GM23338 (cell line): Measurements from ENCODE around the gene COG7. TPM values are rescaled to one million over a fixed set of nuclear protein-coding genes. Genes with fewer than 3 reads are reported as not detected.

Source experiments
- ATAC-seq: fragments of 200-7000 bp; cut with Tn5 transposase; 3 replicates; pipeline ENCODE4 v1.9.1; 2020
- DNase-seq: peaks from one replicate; pipeline ENCODE4 v3.0.0-alpha.2; 2015; ENCODE audit warnings: low spot score
- H2AFZ ChIP-seq: fragments of 200-600 bp; sonication (generic); 2 replicates; pipeline ENCODE4 v1.8.0; 2016; ENCODE audit warnings: antibody characterized with exemption, mild to moderate bottlenecking, moderate library complexity
- H3F3A ChIP-seq: fragments of 200-600 bp; sonication (generic); replicated peaks from 2 replicates; pipeline ENCODE4 v1.8.0; 2017; ENCODE audit warnings: antibody characterized with exemption, mixed run types, low read depth
- H3K27ac ChIP-seq: fragments of 200-600 bp; sonication (generic); 2 replicates; pipeline ENCODE4 v1.6.1; 2016; ENCODE audit warnings: low read depth
- H3K27me3 ChIP-seq: fragments of 200-600 bp; sonication (generic); 2 replicates; pipeline ENCODE4 v1.8.0; 2016; ENCODE audit warnings: mild to moderate bottlenecking, mixed run types, moderate library complexity; ENCODE audit not compliant: insufficient read depth
- H3K36me3 ChIP-seq: fragments of 200-600 bp; sonication (generic); 2 replicates; pipeline ENCODE4 v1.8.0; 2016; ENCODE audit warnings: mild to moderate bottlenecking; ENCODE audit not compliant: insufficient read depth
- H3K4me1 ChIP-seq: fragments of 200-600 bp; sonication (generic); 2 replicates; pipeline ENCODE4 v1.8.0; 2016; ENCODE audit warnings: mild to moderate bottlenecking, moderate library complexity; ENCODE audit not compliant: insufficient read depth
- H3K4me2 ChIP-seq: fragments of 200-600 bp; sonication (generic); 2 replicates; pipeline ENCODE4 v1.7.1; 2017; ENCODE audit warnings: mixed run types
- H3K4me3 ChIP-seq: fragments of 200-600 bp; sonication (generic); 2 replicates; pipeline ENCODE4 v1.6.1; 2016; ENCODE audit warnings: mixed run types
- H3K79me2 ChIP-seq: fragments of 200-600 bp; sonication (generic); replicated peaks from 2 replicates; pipeline ENCODE4 v1.8.0; 2017; ENCODE audit warnings: mild to moderate bottlenecking; ENCODE audit not compliant: insufficient read depth
- H3K9me2 ChIP-seq: fragments of 200-600 bp; sonication (generic); 2 replicates; pipeline ENCODE4 v1.8.0; 2017; ENCODE audit not compliant: insufficient read depth
- H4K20me1 ChIP-seq: fragments of 200-600 bp; sonication (generic); replicated peaks from 2 replicates; pipeline ENCODE4 v1.8.0; 2017; ENCODE audit warnings: mild to moderate bottlenecking; ENCODE audit not compliant: insufficient read depth
- H3K27ac Mint-ChIP-seq: 2 replicates; pipeline ENCODE4 v1.8.0; 2020; ENCODE audit warnings: inconsistent platforms, mild to moderate bottlenecking, moderate library complexity, mixed read lengths
- H3K27me3 Mint-ChIP-seq: 3 replicates; pipeline ENCODE4 v1.8.0; 2022; ENCODE audit warnings: low read depth, mild to moderate bottlenecking, moderate library complexity, mixed read lengths, inconsistent platforms; ENCODE audit not compliant: insufficient read depth, poor library complexity
- H3K36me3 Mint-ChIP-seq: 3 replicates; pipeline ENCODE4 v1.8.0; 2021; ENCODE audit warnings: low read depth, mild to moderate bottlenecking, inconsistent platforms, moderate library complexity, mixed read lengths
- H3K4me1 Mint-ChIP-seq: 3 replicates; pipeline ENCODE4 v1.8.0; 2020; ENCODE audit warnings: mild to moderate bottlenecking, inconsistent platforms, mixed read lengths
- H3K4me3 Mint-ChIP-seq: 3 replicates; pipeline ENCODE4 v1.8.0; 2021; ENCODE audit warnings: moderate library complexity, mild to moderate bottlenecking, inconsistent platforms, mixed read lengths
- H3K9me3 Mint-ChIP-seq: 3 replicates; pipeline ENCODE4 v1.8.0; 2020; ENCODE audit warnings: moderate library complexity, mild to moderate bottlenecking, inconsistent platforms, mixed read lengths
- CREB1 ChIP-seq: fragments of 250-450 bp; sonication (Bioruptor Pico); IDR thresholded peaks from 2 replicates; pipeline ENCODE4 v1.5.0; 2020; ENCODE audit warnings: low read depth, mild to moderate bottlenecking, moderate library complexity
- CTCF ChIP-seq, 2 experiments: fragments of 200-600 bp in 1 of 2; sonication (generic) in 1 of 2; conservative IDR thresholded peaks; 2 replicates each; pipeline versions ENCODE4 v1.5.1 to v1.6.1; 2016 to 2017; ENCODE audit warnings: antibody characterized with exemption in 2 of 2, low read depth in 2 of 2, mild to moderate bottlenecking in 2 of 2, moderate library complexity in 1 of 2
- ETS1 ChIP-seq: IDR thresholded peaks from 2 replicates; pipeline ENCODE4 v1.6.1; 2016; ENCODE audit warnings: antibody characterized with exemption
- EZH2 ChIP-seq: fragments of 200-600 bp; sonication (generic); IDR thresholded peaks from one replicate; pipeline ENCODE4 v1.8.0; 2017; ENCODE audit warnings: antibody characterized with exemption, mild to moderate bottlenecking, low read depth; ENCODE audit not compliant: unreplicated experiment
- EZH2phosphoT487 ChIP-seq: fragments of 200-600 bp; sonication (generic); IDR thresholded peaks from one replicate; pipeline ENCODE4 v1.8.1; 2018; ENCODE audit warnings: antibody characterized with exemption; ENCODE audit not compliant: unreplicated experiment
- POLR2AphosphoS5 ChIP-seq: IDR thresholded peaks from 2 replicates; pipeline ENCODE4 v1.6.1; 2016; ENCODE audit warnings: antibody characterized with exemption, low read depth
- REST ChIP-seq: IDR thresholded peaks from one replicate; pipeline ENCODE4 v1.6.1; 2018; ENCODE audit warnings: antibody characterized with exemption; ENCODE audit not compliant: unreplicated experiment
- STAT1 ChIP-seq: IDR thresholded peaks from one replicate; pipeline ENCODE4 v1.6.1; 2016; ENCODE audit warnings: antibody characterized with exemption; ENCODE audit not compliant: unreplicated experiment
- ZNF331 ChIP-seq: fragments of 250-450 bp; sonication (Bioruptor Pico); IDR thresholded peaks from 2 replicates; pipeline ENCODE4 v1.5.0; 2020; ENCODE audit warnings: low read depth, mild to moderate bottlenecking, moderate library complexity
- polyA plus RNA-seq: library from polyadenylated mRNA; unstranded; fragments of >200 nt; fragmentation: Nextera tagmentation; extraction: Ambion mirVana; gene quantifications from 2 replicates; pipeline ENCODE4 v1.2.1, GENCODE V29; 2016
- total RNA-seq: library from RNA; depleted of rRNA; stranded (reverse); fragments of >200 nt; shearing (Covaris generic); gene quantifications from 2 replicates; pipeline ENCODE4 v1.2.3, GENCODE V29; 2014

The COG7 gene
- total and polyA plus RNA-seq, 2 experiments from 2014 or later, result 9.2 to 20.0 TPM

GRCh38 chr16:23428351-23428750 lies 24.6 kb downstream of the COG7 start (continued):
- TF ChIP-seq REST (no peak), ZNF331 (CRISPR knock-in tag) (no peak), CREB1 (CRISPR knock-in tag) (no peak), CTCF (conservative IDR thresholded peaks at IDR 0.05; ENCODE audit: low read depth in 2 of 2) (no peak), EZH2 (no peak), EZH2phosphoT487 (no peak)

GRCh38 chr16:23424292-23424958 lies 28.6 kb downstream of the COG7 start:
- H3K4me1 Mint-ChIP-seq, result peaks cover 10% of the 10 kb centered on the region
- Histone ChIP-seq H3K4me2 (no peak overlapping the region), H4K20me1 (no peaks in the 10 kb centered on the region), H3K9me2 (no peaks in the 10 kb centered on the region), H3K79me2 (no peaks in the 10 kb centered on the region), H3K4me3 (no peak overlapping the region), H3K36me3 (no peaks in the 10 kb centered on the region), H3K4me1 (peaks cover 12% of the 10 kb centered on the region; the same call in 1 of the 2 replicates), H3F3A (no peaks in the 10 kb centered on the region), H3K27me3 (no peaks in the 10 kb centered on the region), H3K27ac (peak overlapping the region; percentile 32; the same call in 1 of the 2 replicates), H2AFZ (no peak overlapping the region)
- no peak for ATAC-seq
- TF ChIP-seq EZH2 (no peak), EZH2phosphoT487 (no peak), CREB1 (CRISPR knock-in tag) (no peak), POLR2AphosphoS5 (no peak), ETS1 (no peak), STAT1 (no peak), ZNF331 (CRISPR knock-in tag) (no peak)
- H3K27me3 Mint-ChIP-seq, result no peaks in the 10 kb centered on the region
- no peaks in the 10 kb centered on the region for H3K9me3 Mint-ChIP-seq
- DNase-seq, result no peak
- no peak overlapping the region for H3K4me3 Mint-ChIP-seq
- H3K27ac Mint-ChIP-seq, result peak overlapping the region; percentile 71
- peaks cover 16% of the 10 kb centered on the region for H3K36me3 Mint-ChIP-seq
